ENCODE measurements around the gene APRT. TPM values are rescaled to one million over a fixed set of nuclear protein-coding genes. Genes with fewer than 3 reads are reported as not detected.

APRT gene
- polyA plus RNA-seq, 1 experiment = 66.8 TPM

DNA sequence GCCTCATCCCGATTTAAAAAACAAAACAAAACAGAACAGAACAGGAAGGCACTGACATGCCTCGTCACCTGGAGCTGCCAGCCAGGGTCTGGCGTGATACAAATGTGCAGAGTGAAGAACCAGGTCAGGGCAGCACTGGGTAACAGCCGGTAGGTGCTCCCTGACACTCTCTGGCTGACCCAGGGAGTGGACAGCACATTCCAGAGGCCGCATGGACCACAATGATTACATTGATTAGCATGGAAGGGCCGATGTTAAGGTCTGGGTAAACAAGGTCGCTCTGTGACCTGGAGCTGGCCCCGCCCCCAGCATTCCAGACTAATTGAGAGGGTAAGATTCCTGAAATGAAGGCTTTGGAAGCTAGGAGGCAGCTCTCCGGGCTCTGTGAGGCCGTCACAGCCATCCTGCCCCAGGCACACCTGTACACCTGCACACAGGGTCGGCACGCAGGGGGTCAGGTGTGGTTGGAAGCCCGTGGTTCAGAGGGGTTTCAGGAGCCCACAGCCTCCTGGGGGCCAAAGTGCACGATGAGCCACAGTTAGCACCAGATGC, 48.1 kb downstream of the APRT start:
- no peak for TF ChIP-seq CTCF (IDR thresholded peaks at IDR 0.05; ENCODE audit: low read depth, low read length)
- H3K27ac ChIP-seq (ENCODE audit: low read depth, low read length) = no peak overlapping the region
- no peak for DNase-seq (ENCODE audit: low read depth, low spot score)
- H3K4me3 ChIP-seq (ENCODE audit: low read depth, low read length) = no peak overlapping the region
- ChIA-PET CTCF (interaction anchor here (0.9 to 1.8 kb wide), 3 partner anchors 20 to 26 kb away, joined by 3 to 9 read pairs (median 4); no protein-coding TSS in a partner anchor), POLR2A (interaction anchor here (0.6 to 1.2 kb wide), 3 partner anchors 9 to 935 kb away, joined by 3 to 9 read pairs (median 4); no protein-coding TSS in a partner anchor)
- H3K9me3 ChIP-seq (ENCODE audit: control insufficient read depth, insufficient read depth, low read length) = peaks cover 6% of the 10 kb centered on the region; the same call in 1 of the 2 replicates
- no peaks in the 10 kb centered on the region for H3K27me3 ChIP-seq (ENCODE audit: control insufficient read depth, insufficient read depth, low read length)

GRCh38 chr16:88762941-88763340, 48.8 kb downstream of the APRT start:
- DNase-seq (ENCODE audit: low read depth, low spot score) = no peak
- Histone ChIP-seq H3K4me3 (ENCODE audit: low read depth, low read length) (no peak overlapping the region), H3K9me3 (ENCODE audit: control insufficient read depth, insufficient read depth, low read length) (peaks cover 8% of the 10 kb centered on the region; the same call in 1 of the 2 replicates), H3K27ac (ENCODE audit: low read depth, low read length) (no peak overlapping the region), H3K27me3 (ENCODE audit: control insufficient read depth, insufficient read depth, low read length) (no peaks in the 10 kb centered on the region)
- CTCF ChIA-PET = interaction anchor here (0.9 to 1.3 kb wide), 2 partner anchors 20 to 21 kb away, joined by 3 read pairs; no protein-coding TSS in a partner anchor
- POLR2A ChIA-PET = interaction anchor here (0.9 to 1.2 kb wide), 2 partner anchors 10 to 16 kb away, joined by 3 to 5 read pairs; no protein-coding TSS in a partner anchor
- no peak for TF ChIP-seq CTCF (IDR thresholded peaks at IDR 0.05; ENCODE audit: low read depth, low read length)

DNA sequence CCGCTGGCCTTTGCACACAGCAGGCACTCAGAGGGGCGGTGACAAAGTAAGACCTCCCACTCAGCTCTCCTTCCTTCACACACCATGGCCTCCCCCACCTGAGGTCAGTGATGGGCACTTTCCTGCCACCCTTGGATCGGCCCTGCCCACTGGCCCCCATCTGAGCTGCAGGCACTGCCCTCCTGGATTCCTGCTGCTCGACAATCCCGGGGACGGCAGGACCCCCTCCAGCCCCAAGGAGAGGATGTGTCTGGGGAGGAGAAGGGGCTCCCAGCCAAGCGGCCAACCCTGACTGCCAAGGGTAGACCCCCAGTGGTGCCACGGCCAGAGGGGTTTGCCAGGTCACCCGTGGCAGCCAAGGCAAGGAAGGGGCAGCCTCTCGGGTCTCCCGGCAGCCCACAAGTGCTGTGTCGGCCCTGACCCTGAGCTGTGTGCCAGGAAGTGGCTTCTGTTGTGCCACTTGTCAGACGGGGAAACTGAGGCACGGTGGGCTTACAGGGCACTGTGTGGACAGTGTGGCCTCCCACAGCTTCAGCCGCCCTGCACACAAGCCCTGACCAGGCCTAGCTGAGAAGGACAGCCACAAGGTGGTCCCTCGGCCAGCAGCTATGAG, 49.4 kb downstream of the APRT start:
- Histone ChIP-seq H3K9me3 (ENCODE audit: control insufficient read depth, insufficient read depth, low read length) (peaks cover 8% of the 10 kb centered on the region; the same call in 1 of the 2 replicates), H3K27me3 (ENCODE audit: control insufficient read depth, insufficient read depth, low read length) (no peaks in the 10 kb centered on the region), H3K27ac (ENCODE audit: low read depth, low read length) (no peak overlapping the region), H3K4me3 (ENCODE audit: low read depth, low read length) (no peak overlapping the region)
- POLR2A ChIA-PET = interaction anchor here (0.9 to 1.2 kb wide), 2 partner anchors 11 to 16 kb away, joined by 3 to 5 read pairs; no protein-coding TSS in a partner anchor
- no peak for TF ChIP-seq CTCF (IDR thresholded peaks at IDR 0.05; ENCODE audit: low read depth, low read length)
- DNase-seq (ENCODE audit: low read depth, low spot score) = no peak
- CTCF ChIA-PET = interaction anchor here (0.7 to 1.3 kb wide), 2 partner anchors 22 to 25 kb away, joined by 3 to 5 read pairs; no protein-coding TSS in a partner anchor

DNA sequence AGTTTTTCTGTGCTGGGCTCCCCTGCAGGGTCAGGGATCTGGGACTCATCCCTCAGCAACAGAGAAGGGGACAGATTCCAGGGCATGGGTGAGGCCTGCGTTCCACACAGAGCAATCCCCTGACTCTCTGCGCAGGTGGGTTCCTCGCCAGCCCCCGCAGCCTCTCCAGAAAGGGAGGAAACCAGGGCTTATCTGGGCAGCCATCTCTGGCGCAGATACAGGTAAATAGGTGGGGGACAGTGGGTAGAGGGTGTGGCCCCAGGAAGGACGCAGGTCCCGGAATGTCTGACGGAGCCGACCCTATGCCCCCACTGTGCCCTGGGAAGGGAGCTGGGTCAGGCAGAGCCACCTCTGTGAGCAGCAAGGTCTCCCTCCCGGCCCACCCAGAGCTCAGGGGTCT, 49.9 kb downstream of the APRT start:
- POLR2A ChIA-PET = no interaction called here

More for the DNA sequence above, 49.9 kb downstream of the APRT start:
- TF ChIP-seq CTCF (IDR thresholded peaks at IDR 0.05; ENCODE audit: low read depth, low read length) = no peak
- CTCF ChIA-PET = interaction anchor here (1.3 kb wide), 1 partner anchor 22 kb away, joined by 3 read pairs; no protein-coding TSS in a partner anchor
- no peak overlapping the region for H3K4me3 ChIP-seq (ENCODE audit: low read depth, low read length)
- no peak for DNase-seq (ENCODE audit: low read depth, low spot score)
- H3K9me3 ChIP-seq (ENCODE audit: control insufficient read depth, insufficient read depth, low read length) = peaks cover 8% of the 10 kb centered on the region; the same call in 1 of the 2 replicates
- no peaks in the 10 kb centered on the region for H3K27me3 ChIP-seq (ENCODE audit: control insufficient read depth, insufficient read depth, low read length)
- no peak overlapping the region for H3K27ac ChIP-seq (ENCODE audit: low read depth, low read length)

Data from AG04450 (cell line).